HTR-8/SVneo (cell line): ENCODE results near the gene GARNL3.
A peak's percentile ranks its signal among the peaks of the same experiment; 100 is the strongest.

Experiments used
- DNase-seq: peaks from one replicate; pipeline ENCODE4 v3.0.0; 2011; ENCODE audit warnings: low spot score, mixed read lengths; ENCODE audit not compliant: insufficient read length
- FAIRE-seq: peaks from 2 replicates; lab custom pipeline; 2011; peaks lifted over from hg19 to GRCh38; lab: Jason Lieb, UNC

The GARNL3 gene

DNA sequence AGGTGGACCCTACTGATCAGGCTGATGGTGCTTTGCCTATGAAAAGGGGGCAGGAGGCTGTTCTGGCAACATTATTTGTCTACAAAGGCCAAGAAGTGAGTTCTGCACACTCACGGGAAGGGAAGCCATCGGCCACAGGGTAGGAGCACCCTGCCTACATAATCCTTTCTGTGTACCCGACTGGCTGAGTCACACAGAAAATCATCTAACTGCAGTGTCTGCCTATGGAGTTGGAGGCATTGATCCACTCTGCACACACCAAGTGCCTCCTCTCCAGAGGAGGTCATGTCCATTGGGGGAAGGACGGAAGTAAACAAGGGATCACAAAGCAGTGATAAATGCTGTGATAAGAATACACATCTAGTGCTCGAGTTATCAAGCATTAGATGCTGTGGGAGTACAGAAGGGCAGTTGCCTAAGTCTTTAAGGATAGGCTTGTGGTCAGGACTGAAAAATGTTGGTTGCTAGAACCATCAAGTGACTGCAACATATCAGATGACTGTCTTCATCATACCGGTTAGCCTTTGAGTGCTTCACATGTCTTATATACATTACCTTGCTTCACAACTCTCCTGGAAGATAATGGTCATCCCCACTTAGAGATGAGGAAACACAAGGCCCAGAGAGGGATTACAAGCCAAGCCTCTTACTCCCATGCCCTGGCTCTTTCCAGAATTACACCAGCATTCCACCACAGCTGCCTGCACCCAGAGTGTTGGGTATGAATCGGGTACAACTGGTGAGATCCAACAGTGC is 131.1 kb downstream of the GARNL3 start:
- DNase-seq (no peak), FAIRE-seq (no peak)

DNA sequence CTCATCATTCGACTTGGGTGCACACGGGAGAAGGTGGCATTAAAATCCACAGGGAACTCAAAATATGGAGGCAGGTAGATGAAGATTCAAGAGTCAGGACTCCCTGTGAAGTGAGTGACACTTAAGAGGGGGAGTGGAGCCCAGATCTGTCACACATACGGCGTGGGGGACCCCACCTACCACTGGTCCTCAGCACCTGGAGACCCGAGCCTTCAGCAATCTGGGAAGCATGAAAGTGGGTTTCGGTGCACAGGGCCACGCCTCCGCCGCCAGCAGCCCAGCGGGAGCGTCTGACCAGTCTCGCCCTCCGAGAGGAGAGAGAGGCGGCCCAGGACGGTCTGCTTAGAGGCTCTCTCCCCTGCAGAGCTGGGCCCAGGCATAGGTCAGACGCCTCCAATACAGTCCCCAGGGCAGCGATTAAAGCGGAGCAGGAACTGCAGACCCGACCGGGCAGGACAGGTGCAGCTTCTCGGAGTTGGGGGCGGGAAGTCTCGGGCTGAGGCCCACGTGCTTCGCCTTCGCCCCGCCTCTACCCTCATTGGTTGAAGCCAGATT is 131.8 kb downstream of the GARNL3 start:
- no peak for DNase-seq
- peak; percentile 9 for FAIRE-seq

DNA sequence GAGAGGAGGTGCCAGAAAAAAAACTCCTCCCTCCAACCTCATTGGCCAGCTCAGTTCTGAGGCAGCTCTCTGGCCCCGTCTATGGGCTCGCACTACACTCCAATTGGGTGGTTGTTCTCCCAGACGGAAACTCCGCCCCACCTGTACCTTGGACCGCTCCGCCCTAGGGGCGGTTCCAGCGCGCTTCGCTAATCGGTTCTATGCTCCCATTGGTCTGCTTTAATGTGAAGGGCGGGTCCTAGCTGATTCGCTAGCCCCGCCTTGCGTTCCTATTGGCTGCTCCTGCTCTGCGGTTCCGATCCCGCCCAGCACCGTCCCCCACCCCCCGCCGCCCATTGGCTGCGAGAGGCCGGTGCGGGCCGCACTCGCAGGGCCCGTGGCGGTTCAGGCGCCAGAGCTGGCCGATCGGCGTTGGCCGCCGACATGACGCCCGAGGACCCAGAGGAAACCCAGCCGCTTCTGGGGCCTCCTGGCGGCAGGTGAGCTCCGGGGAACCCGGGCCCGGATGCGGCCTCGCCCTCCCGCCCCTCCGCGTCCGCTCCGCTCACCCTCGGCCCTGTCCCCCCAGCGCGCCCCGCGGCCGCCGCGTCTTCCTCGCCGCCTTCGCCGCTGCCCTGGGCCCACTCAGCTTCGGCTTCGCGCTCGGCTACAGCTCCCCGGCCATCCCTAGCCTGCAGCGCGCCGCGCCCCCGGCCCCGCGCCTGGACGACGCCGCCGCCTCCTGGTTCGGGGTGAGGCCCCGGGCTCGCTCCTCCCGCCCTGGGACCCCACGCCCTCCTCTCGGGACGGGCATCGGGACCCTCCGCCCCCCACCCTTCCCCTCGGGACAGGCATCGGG is 132.5 kb downstream of the GARNL3 start, which contains the start of gene SLC2A8:
SLC2A8 (plus strand) TSS at position 362 of the 838 bp plus-strand sequence; CDS start at position 424, 62 bp downstream.
- DNase-seq (peak; percentile 92), FAIRE-seq (peak; percentile 85)

DNA sequence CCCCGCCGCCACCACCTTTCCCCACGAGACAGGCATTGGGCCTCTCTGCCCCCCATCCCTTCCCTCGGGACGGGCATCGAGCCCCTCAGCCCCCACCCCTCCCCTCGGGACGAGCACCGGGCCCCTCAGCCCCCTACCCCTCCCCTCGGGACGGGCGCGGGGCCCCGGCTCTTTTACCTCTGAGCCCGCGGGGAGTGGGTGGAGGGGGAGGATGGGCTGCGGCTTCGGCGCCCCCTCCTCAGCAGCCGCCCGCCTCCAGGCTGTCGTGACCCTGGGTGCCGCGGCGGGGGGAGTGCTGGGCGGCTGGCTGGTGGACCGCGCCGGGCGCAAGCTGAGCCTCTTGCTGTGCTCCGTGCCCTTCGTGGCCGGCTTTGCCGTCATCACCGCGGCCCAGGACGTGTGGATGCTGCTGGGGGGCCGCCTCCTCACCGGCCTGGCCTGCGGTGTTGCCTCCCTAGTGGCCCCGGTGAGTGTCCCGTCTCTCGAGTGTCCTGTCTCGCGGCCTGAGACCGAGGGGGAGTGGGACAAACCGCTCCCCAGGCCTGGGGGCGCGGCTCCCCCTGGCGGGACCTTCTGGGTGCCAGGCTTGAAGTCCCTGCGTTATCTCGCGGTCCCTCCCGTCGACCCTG is 133.2 kb downstream of the GARNL3 start:
- DNase-seq (peak; percentile 44), FAIRE-seq (peak; percentile 28)

DNA sequence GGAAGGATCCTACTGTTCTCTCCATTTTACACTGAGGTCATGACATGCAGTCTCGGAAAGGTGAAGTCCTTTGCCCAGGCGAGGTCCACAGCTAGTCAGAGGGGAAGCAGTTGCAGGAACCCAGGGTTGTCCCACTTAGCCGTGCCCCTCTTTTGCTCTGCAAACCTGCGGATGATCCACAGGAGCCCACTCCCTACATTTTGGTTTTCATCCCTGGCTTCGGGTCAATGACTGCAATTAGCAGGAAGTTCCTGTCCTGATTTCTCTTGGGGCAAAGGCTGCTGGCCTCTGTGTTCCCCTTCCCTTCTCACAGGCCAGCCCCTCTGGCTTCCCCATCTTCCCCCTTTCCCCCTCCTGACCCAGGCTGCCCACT is 133.7 kb downstream of the GARNL3 start:
- FAIRE-seq (no peak), DNase-seq (no peak)

DNA sequence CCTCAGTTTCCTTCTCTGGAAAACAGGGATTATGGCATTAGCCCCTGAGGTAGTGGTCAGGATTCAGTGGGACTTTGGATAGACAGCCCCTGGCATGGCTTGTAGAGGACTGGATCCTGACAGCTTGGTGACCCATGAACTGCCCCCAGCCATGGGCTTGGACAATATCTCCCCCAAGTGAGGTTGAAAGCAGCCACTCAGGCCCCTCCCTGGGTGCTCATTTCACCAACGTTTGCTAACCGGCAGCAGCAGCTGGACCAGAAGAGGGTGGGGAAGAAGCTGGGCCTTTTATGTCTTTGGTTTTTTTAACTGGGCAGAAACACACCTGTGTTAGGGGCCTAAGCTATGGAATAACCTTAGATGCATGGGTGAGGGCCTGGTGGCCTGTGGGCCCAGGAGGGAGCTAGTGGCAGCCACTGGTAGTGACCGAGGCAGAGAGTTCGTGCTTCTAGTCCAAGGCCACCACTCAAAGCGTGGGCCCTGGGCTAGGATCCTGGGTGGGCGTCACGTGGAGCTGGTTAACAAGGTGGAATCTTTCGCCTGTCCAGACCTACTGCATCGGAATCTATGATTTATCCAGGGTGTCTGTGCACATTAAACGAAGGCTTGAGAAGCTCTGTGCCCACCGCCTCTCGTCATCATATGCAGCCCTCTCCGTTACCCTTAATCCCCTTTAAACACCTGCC is 134.3 kb downstream of the GARNL3 start:
- DNase-seq (no peak), FAIRE-seq (no peak)

DNA sequence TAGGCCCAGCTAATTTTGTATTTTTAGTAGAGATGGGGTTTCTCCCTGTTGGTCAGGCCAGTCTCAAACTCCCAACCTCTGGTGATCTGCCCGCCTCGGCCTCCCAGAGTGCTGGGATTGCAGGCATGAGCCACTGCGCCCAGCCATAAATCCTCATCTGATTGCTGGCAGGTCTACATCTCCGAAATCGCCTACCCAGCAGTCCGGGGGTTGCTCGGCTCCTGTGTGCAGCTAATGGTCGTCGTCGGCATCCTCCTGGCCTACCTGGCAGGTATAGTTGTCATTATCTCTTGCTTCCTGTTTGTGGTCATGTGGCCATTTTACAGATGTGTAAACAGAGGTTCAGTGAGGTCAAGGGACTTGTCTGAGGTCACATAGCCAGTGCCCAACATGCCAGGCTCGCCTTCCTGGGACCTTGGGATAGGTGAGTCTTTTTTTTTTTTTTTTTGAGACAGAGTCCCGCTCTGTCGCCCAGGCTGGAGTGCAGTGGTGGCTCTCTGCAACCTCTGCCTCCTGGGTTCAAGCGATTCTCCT is 135.2 kb downstream of the GARNL3 start:
- DNase-seq (no peak), FAIRE-seq (no peak)

DNA sequence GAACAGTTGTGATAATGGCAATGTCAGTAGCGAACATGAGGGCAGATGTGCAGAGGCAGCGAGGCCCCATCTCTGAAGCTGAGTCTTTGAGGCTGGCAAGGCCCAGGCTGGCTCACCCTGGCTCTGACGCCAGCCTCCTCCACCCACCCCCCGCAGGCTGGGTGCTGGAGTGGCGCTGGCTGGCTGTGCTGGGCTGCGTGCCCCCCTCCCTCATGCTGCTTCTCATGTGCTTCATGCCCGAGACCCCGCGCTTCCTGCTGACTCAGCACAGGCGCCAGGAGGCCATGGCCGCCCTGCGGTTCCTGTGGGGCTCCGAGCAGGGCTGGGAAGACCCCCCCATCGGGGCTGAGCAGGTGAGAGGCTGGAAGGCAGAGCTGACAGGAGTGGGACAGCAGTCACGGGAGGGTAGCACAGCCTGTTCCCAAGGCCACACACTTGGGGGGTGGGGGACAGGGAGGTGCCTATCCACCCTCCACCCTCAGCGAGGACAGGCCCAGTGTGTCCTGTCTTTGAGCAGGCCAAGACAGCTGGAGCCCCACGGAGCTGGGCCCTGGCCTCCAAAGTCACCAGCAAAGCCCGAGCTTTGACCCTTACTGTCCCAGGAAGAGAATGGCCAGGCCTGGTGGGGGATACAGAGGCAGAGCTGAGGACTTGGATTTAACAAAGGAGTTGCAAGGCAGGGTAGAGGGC is 138.0 kb downstream of the GARNL3 start:
- FAIRE-seq, result peak; percentile 42
- DNase-seq, result no peak

DNA sequence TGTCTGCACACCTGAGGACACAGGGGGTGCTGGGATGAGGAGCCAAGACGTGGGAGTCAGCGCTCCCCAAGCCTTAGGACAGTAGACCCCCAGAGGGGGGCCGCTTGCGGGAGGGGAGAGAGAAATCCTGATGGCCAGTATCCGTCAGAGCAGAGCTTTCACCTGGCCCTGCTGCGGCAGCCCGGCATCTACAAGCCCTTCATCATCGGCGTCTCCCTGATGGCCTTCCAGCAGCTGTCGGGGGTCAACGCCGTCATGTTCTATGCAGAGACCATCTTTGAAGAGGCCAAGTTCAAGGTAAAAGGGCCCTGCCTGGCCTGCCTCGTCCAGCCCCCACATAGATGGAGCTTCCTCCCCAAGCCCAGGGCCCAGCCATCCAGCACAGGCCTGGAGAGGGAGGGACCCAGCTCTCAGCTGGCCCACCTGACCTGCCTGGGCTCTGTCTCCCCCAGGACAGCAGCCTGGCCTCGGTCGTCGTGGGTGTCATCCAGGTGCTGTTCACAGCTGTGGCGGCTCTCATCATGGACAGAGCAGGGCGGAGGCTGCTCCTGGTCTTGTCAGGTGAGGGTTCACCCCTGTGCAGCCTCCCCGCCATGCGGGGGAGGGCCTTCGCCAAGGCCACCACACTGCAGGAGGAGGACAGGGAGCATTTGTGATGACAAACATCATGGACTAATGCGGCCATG is 139.1 kb downstream of the GARNL3 start:
- FAIRE-seq (no peak), DNase-seq (no peak)

DNA sequence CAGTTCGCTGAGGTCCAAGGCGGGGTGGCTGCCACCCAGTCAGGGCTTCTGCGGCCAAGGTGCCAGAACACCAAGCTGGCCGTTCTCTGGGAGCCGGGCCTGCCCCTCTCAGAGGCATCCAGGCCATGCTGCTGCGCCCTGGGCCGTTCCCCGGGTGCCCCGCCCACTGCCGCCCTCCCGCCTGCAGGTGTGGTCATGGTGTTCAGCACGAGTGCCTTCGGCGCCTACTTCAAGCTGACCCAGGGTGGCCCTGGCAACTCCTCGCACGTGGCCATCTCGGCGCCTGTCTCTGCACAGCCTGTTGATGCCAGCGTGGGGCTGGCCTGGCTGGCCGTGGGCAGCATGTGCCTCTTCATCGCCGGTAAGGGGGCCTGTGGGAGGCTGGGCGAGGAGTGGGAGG is 140.1 kb downstream of the GARNL3 start:
- DNase-seq, result no peak
- no peak for FAIRE-seq

DNA sequence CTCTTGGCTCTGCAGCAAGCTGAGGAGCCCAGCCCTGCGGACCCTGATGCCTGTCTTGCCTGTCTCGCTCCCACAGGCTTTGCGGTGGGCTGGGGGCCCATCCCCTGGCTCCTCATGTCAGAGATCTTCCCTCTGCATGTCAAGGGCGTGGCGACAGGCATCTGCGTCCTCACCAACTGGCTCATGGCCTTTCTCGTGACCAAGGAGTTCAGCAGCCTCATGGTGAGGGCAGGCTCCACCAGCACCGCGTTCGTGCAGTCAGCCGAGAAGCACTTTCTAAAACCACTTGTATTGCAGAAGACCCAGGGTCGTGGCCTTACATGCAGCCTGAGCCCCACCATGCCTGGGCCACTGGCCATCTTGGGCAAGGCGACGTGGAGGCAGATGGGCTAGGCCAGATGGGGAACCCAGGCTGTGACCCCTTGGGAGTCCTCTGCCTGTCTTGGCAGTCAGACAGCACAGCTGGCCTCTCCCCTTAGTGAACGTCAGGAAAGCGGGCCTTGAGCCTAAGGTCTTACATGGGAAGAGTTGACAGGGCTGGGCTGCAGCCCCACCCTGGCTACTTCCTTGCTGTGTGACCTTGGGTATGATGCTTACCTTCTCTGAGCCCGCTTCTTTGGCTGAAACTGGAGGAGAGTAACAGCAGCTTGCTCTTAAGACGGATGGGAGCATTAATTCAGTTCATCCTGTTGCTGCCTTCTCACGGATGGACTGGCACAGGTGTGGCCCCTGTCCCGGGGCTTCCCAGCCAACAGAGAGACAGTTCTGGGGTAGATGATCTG is 141.0 kb downstream of the GARNL3 start:
- FAIRE-seq, result no peak
- no peak for DNase-seq

- DNase-seq (no peak), FAIRE-seq (no peak)
Measured at GRCh38 chr9:127406799-127407491, 142.4 kb downstream of the GARNL3 start.

DNA sequence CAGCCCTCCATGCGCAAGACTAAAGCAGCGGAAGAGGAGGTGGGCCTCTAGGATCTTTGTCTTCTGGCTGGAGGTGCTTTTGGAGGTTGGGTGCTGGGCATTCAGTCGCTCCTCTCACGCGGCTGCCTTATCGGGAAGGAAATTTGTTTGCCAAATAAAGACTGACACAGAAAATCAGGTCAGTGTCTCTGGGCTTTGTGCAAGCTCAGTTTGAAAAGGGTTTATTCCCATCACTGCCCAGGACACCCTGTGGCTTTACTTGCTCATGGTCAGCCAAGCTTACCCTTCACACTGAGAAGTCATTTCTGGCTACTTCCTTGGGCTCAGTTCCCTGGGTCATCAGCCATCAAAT is 142.9 kb downstream of the GARNL3 start:
- FAIRE-seq, result no peak
- DNase-seq, result no peak

GRCh38 chr9:127411122-127411521 is 146.5 kb downstream of the GARNL3 start:
- DNase-seq, result no peak
- no peak for FAIRE-seq

- FAIRE-seq, result no peak
- no peak for DNase-seq
Measured at GRCh38 chr9:127415141-127415540, 150.6 kb downstream of the GARNL3 start.

GRCh38 chr9:127415657-127416056 is 151.1 kb downstream of the GARNL3 start:
- no peak for DNase-seq
- FAIRE-seq, result no peak
